ENCODE results near the gene KRTAP10-1. TPM values are rescaled to one million over a fixed set of nuclear protein-coding genes. Genes with fewer than 3 reads are reported as not detected.

The KRTAP10-1 gene
- total RNA-seq, 2 donors from 2014 or later: not detected

DNA sequence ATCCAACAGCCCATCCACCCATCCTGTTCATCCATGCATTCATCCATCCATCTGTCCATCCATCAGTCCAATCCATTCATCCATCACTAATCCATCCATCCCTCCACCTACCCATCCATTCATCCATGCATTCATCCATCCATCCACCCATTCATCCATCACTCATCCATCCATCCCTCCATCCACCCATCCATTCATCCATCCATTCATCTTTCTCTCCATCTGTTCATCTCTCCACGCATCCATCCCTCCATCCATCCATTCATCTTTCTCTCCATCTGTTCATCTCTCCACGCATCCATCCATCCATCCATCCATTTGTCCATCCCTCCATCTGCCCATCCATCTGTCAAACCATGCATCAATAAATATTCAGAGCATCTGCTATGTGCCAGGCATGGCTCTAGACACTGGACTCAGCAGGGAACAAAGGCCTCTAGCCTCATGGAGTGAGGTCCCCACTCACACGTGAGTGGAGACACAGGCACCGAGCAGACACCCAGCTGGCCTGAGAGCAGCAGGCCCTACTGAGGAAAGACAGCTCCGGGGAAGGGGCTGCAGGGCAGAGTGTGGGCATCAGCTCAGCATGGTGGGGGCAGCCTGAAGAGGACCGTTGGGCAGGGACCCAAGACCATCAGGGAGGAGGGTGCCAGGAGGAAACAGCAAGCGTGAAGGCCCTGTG is 9.6 kb downstream of the KRTAP10-1 start:
- 90 to 95% methylated on average over 7 of the region's 7 CpGs for WGBS, 2 experiments (ENCODE audit: insufficient coverage in 1 of 2, insufficient read length in 1 of 2)
- H3K36me3 Mint-ChIP-seq (ENCODE audit: low read depth): no peaks in the 10 kb centered on the region
- Histone ChIP-seq H3K4me1 (ENCODE audit: control insufficient read depth, insufficient read depth, low read length) (no peaks in the 10 kb centered on the region), H3K9ac (ENCODE audit: extremely low read depth, low read length, poor library complexity, severe bottlenecking) (no peak overlapping the region), H3K27ac (ENCODE audit: low read depth, low read length) (no peak overlapping the region), H3K9me3 (ENCODE audit: control insufficient read depth, low read length) (no peaks in the 10 kb centered on the region), H3K36me3 (ENCODE audit: control insufficient read depth, insufficient read depth, low read length) (no peaks in the 10 kb centered on the region), H3K4me3 (ENCODE audit: low read length) (no peak overlapping the region), H3K27me3 (ENCODE audit: control insufficient read depth, insufficient read depth, low read length, poor library complexity, severe bottlenecking) (no peaks in the 10 kb centered on the region)
- H3K27me3 Mint-ChIP-seq (ENCODE audit: insufficient read depth): no peaks in the 10 kb centered on the region
- H3K4me1 Mint-ChIP-seq: no peaks in the 10 kb centered on the region
- no peak overlapping the region for H3K27ac Mint-ChIP-seq
- no peak for TF ChIP-seq CTCF (conservative IDR thresholded peaks at IDR 0.05)
- no peaks in the 10 kb centered on the region for H3K9me3 Mint-ChIP-seq
- DNase-seq: no peak
- H3K4me3 Mint-ChIP-seq: no peak overlapping the region

GRCh38 chr21:44529503-44530125 is 10.4 kb downstream of the KRTAP10-1 start:
- H3K27me3 ChIP-seq (ENCODE audit: control insufficient read depth, insufficient read depth, low read length, poor library complexity, severe bottlenecking): no peaks in the 10 kb centered on the region
- H3K36me3 Mint-ChIP-seq (ENCODE audit: low read depth): no peaks in the 10 kb centered on the region
- WGBS, 2 experiments (ENCODE audit: insufficient coverage in 1 of 2, insufficient read length in 1 of 2): 91 to 97% methylated on average over 18 to 23 of the region's 23 CpGs
- H3K27ac Mint-ChIP-seq: no peak overlapping the region
- H3K4me3 Mint-ChIP-seq: no peak overlapping the region
- no peak overlapping the region for H3K27ac ChIP-seq (ENCODE audit: low read depth, low read length)
- no peaks in the 10 kb centered on the region for H3K36me3 ChIP-seq (ENCODE audit: control insufficient read depth, insufficient read depth, low read length)
- no peaks in the 10 kb centered on the region for H3K9me3 Mint-ChIP-seq
- H3K9me3 ChIP-seq (ENCODE audit: control insufficient read depth, low read length): peaks cover under 1% of the 10 kb centered on the region
- DNase-seq: peak; percentile 39
- no peaks in the 10 kb centered on the region for H3K27me3 Mint-ChIP-seq (ENCODE audit: insufficient read depth)
- H3K4me1 Mint-ChIP-seq: no peaks in the 10 kb centered on the region
- H3K4me1 ChIP-seq (ENCODE audit: control insufficient read depth, insufficient read depth, low read length): no peaks in the 10 kb centered on the region
- TF ChIP-seq CTCF (conservative IDR thresholded peaks at IDR 0.05): no peak
- no peak overlapping the region for H3K4me3 ChIP-seq (ENCODE audit: low read length)
- no peak overlapping the region for H3K9ac ChIP-seq (ENCODE audit: extremely low read depth, low read length, poor library complexity, severe bottlenecking)

DNA sequence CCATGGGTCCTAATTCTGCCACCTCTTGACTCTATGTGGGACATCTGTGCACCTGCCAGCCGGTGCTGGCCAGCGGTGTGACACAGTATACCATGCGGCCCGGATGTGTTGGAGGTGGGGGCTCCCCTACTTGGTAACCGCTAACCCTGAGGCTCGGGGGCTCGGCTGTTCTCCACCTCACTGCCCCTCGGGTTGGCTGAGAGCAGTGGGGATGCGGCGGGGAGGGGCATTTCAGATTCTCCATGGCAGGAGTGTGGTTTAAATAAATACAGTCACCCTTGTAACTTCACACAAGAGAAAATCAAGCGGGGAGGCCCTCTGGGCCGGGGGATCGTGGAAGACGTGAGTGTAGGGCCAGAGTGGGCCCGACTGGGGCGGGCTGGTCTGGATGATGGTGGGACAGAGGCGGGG is 11.0 kb downstream of the KRTAP10-1 start:
- Histone ChIP-seq H3K36me3 (ENCODE audit: control insufficient read depth, insufficient read depth, low read length) (no peaks in the 10 kb centered on the region), H3K4me3 (ENCODE audit: low read length) (no peak overlapping the region), H3K4me1 (ENCODE audit: control insufficient read depth, insufficient read depth, low read length) (no peaks in the 10 kb centered on the region), H3K27me3 (ENCODE audit: control insufficient read depth, insufficient read depth, low read length, poor library complexity, severe bottlenecking) (no peaks in the 10 kb centered on the region), H3K27ac (ENCODE audit: low read depth, low read length) (no peak overlapping the region), H3K9ac (ENCODE audit: extremely low read depth, low read length, poor library complexity, severe bottlenecking) (no peak overlapping the region), H3K9me3 (ENCODE audit: control insufficient read depth, low read length) (peaks cover 6% of the 10 kb centered on the region)
- H3K27ac Mint-ChIP-seq: no peak overlapping the region
- H3K36me3 Mint-ChIP-seq (ENCODE audit: low read depth): no peaks in the 10 kb centered on the region
- no peak for TF ChIP-seq CTCF (conservative IDR thresholded peaks at IDR 0.05)
- no peak for DNase-seq
- no peak overlapping the region for H3K4me3 Mint-ChIP-seq
- H3K27me3 Mint-ChIP-seq (ENCODE audit: insufficient read depth): no peaks in the 10 kb centered on the region
- 94 to 95% methylated on average over 12 to 15 of the region's 17 CpGs for WGBS, 2 experiments (ENCODE audit: insufficient coverage in 1 of 2, insufficient read length in 1 of 2)
- no peaks in the 10 kb centered on the region for H3K4me1 Mint-ChIP-seq
- no peaks in the 10 kb centered on the region for H3K9me3 Mint-ChIP-seq

Data from endodermal cell (in vitro differentiated cells).